ENCODE data around the gene TMEM192.
"Not testable (repeated sequence)": the region's sequence is repeated elsewhere in the genome, so short reads cannot be mapped to it uniquely, and the experiment has no call there.

TMEM192 gene

GRCh38 chr4:165112368-165113121 lies at the start of gene TMEM192:
Gene TMEM192 (minus strand): TSS chr4:165112860. CDS start chr4:165112773, 87 bp downstream.
- peak; percentile 97 for DNase-seq (ENCODE audit: low spot score)

- DNase-seq (ENCODE audit: low spot score): no peak
Observed at GRCh38 chr4:165158762-165159161, 46.1 kb upstream of the TMEM192 start.

GRCh38 chr4:165156906-165157305 lies 44.2 kb upstream of the TMEM192 start:
- DNase-seq (ENCODE audit: low spot score): no peak

GRCh38 chr4:165154482-165154881 lies 41.8 kb upstream of the TMEM192 start:
- DNase-seq (ENCODE audit: low spot score): no peak

GRCh38 chr4:165152527-165152926 lies 39.9 kb upstream of the TMEM192 start:
- DNase-seq (ENCODE audit: low spot score): no peak

- DNase-seq (ENCODE audit: low spot score): no peak
Observed at GRCh38 chr4:165151734-165152133, 39.1 kb upstream of the TMEM192 start.

GRCh38 chr4:165150545-165150944 lies 37.9 kb upstream of the TMEM192 start:
- DNase-seq (ENCODE audit: low spot score): no peak

- no peak for DNase-seq (ENCODE audit: low spot score)
Observed at GRCh38 chr4:165138843-165139242, 26.2 kb upstream of the TMEM192 start.

- no peak for DNase-seq (ENCODE audit: low spot score)
Observed at GRCh38 chr4:165137205-165137604, 24.5 kb upstream of the TMEM192 start.

GRCh38 chr4:165136529-165136928 lies 23.9 kb upstream of the TMEM192 start:
- no peak for DNase-seq (ENCODE audit: low spot score)

- DNase-seq (ENCODE audit: low spot score): no peak
Observed at GRCh38 chr4:165133150-165133549, 20.5 kb upstream of the TMEM192 start.

- no peak for DNase-seq (ENCODE audit: low spot score)
Observed at GRCh38 chr4:165131247-165131832, 18.7 kb upstream of the TMEM192 start.

- DNase-seq (ENCODE audit: low spot score): no peak
Observed at GRCh38 chr4:165129924-165130323, 17.3 kb upstream of the TMEM192 start.

- DNase-seq (ENCODE audit: low spot score): not testable (repeated sequence)
Observed at GRCh38 chr4:165125869-165126499, 13.3 kb upstream of the TMEM192 start.

GRCh38 chr4:165124488-165124887 lies 11.8 kb upstream of the TMEM192 start:
- no peak for DNase-seq (ENCODE audit: low spot score)

GRCh38 chr4:165118256-165118909 lies 5.7 kb upstream of the TMEM192 start:
- no peak for DNase-seq (ENCODE audit: low spot score)

- DNase-seq (ENCODE audit: low spot score): no peak
Observed at GRCh38 chr4:165115301-165115700, 2.6 kb upstream of the TMEM192 start.

- DNase-seq (ENCODE audit: low spot score): no peak
Observed at GRCh38 chr4:165111906-165112367, 723 bp downstream of the TMEM192 start.

- no peak for DNase-seq (ENCODE audit: low spot score)
Observed at GRCh38 chr4:165106518-165106917, 6.1 kb downstream of the TMEM192 start.

- DNase-seq (ENCODE audit: low spot score): no peak
Observed at GRCh38 chr4:165101641-165102040, 11.0 kb downstream of the TMEM192 start.

- no peak for DNase-seq (ENCODE audit: low spot score)
Observed at GRCh38 chr4:165096776-165097175, 15.9 kb downstream of the TMEM192 start.

- DNase-seq (ENCODE audit: low spot score): no peak
Observed at GRCh38 chr4:165095291-165095690, 17.4 kb downstream of the TMEM192 start.

- DNase-seq (ENCODE audit: low spot score): no peak
Observed at GRCh38 chr4:165094873-165095272, 17.8 kb downstream of the TMEM192 start.

Measured in left forelimb (tissue), 1 donor.